ENCODE measurements around the gene BMAL2. TPM values are rescaled to one million over a fixed set of nuclear protein-coding genes. Genes with fewer than 3 reads are reported as not detected.

Gene BMAL2
- total and polyA plus RNA-seq, 5 donors from 2014 or later, result 0.21 to 3.0 (median 2.2) TPM

DNA sequence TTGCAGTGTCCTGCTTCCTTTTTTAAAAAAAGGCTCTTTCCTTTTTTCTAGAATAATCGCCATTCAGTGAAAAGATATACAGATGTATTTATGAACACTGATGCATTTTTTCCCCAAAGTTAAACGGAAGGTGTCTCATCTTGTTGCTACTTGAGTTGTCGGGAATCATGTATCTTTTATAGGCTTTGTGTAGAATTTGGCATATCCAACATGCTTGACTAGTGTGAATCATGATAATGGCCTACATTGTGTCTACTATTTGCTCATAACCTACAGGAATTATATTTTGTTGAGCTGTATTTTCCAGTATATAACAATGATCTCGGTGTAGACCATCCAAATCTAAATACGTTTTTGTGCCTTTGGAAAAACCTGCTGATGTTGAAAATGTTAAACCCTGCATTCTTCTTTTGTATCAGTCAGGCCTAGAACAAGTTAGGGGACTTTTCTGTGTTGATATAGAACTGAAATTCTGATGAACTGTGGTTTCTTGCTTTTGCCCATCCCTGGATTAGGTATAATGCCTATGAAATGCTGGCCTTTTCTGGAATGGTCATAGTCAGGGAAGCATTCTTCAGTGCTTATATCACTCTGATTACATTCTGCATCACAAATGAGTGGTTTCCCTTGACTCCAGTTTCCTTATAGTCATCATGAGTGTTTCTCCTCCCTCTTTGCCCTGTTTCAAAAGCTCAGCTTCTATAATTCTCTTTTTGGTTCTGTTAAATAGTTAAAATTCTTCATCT, 10.8 kb downstream of the BMAL2 start:
- Mint-ChIP-seq H3K4me1 (no peaks in the 10 kb centered on the region), H3K4me3 (no peak overlapping the region), H3K36me3 (no peaks in the 10 kb centered on the region), H3K27me3 (peaks cover under 1% of the 10 kb centered on the region), H3K9me3 (peaks cover 0 to 4% (median 0%) of the 10 kb centered on the region in 7 donors), H3K27ac (no peak overlapping the region)
- no peak for ATAC-seq (ENCODE audit: low read depth in 2 of 2)
- Histone ChIP-seq H3K4me3 (ENCODE audit: low read depth, low read length) (no peak overlapping the region), H3K4me1 (ENCODE audit: control insufficient read depth, insufficient read depth, low read length, poor library complexity, severe bottlenecking) (no peaks in the 10 kb centered on the region), H3K36me3 (ENCODE audit: control insufficient read depth, insufficient read depth, low read length) (no peaks in the 10 kb centered on the region), H3K27me3 (ENCODE audit: control insufficient read depth, insufficient read depth, low read length) (no peaks in the 10 kb centered on the region), H3K9me3 (ENCODE audit: control insufficient read depth in 2 of 2, low read length in 2 of 2) (no peaks in the 10 kb centered on the region), H3K27ac (ENCODE audit: insufficient read depth, low read length, poor library complexity, severe bottlenecking) (no peak overlapping the region)
- DNase-seq, result no peak

DNA sequence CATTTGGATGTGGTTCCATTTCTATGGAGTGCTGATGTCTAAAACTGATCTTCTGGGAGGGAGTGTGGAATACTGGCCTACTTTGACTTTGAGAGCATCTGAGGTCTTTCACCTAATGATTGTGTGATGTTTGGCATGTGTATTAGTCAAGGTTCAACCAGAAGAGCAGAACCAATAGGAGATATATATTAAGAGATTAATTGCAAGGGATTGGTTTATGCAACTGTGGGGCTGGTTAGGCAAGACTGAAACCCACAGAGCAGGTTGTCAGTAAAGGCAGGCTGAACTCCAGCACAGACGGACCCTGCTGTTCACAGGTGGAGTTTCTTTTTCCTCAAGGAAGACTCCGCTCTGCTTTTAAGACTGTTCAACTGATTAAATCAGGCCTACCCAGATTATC, 11.6 kb downstream of the BMAL2 start:
- Histone ChIP-seq H3K4me1 (ENCODE audit: control insufficient read depth, insufficient read depth, low read length, poor library complexity, severe bottlenecking) (no peaks in the 10 kb centered on the region), H3K36me3 (ENCODE audit: control insufficient read depth, insufficient read depth, low read length) (no peaks in the 10 kb centered on the region), H3K27ac (ENCODE audit: insufficient read depth, low read length, poor library complexity, severe bottlenecking) (no peak overlapping the region), H3K27me3 (ENCODE audit: control insufficient read depth, insufficient read depth, low read length) (no peaks in the 10 kb centered on the region), H3K4me3 (ENCODE audit: low read depth, low read length) (no peak overlapping the region), H3K9me3 (ENCODE audit: control insufficient read depth in 2 of 2, low read length in 2 of 2) (no peaks in the 10 kb centered on the region)
- no peaks in the 10 kb centered on the region for H3K36me3 Mint-ChIP-seq
- no peak for ATAC-seq (ENCODE audit: low read depth in 2 of 2)
- H3K4me1 Mint-ChIP-seq, result no peaks in the 10 kb centered on the region
- peaks cover 0 to 4% (median 0%) of the 10 kb centered on the region in 7 donors for H3K9me3 Mint-ChIP-seq
- DNase-seq, result no peak
- H3K27ac Mint-ChIP-seq, result no peak overlapping the region
- H3K27me3 Mint-ChIP-seq, result no peaks in the 10 kb centered on the region
- H3K4me3 Mint-ChIP-seq, result no peak overlapping the region

DNA sequence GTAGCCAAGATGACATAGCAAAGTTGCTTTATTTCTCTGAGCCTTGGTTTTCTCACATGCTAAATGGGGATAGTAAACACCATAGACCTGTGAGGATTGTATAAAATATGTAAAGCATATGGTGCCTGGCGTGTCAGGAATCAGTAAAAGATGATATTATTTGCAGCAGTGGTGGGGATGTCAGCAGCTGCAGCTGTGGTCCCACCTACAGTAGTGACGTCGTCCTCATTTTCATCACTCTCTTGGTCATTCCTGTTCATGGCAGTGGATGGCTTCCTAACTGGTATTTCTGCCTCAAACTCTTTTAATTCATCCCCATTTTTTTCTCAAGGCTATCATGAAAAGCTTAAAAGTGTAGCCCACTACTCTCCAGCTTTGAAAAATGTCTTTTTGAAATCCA, 12.1 kb downstream of the BMAL2 start:
- H3K9me3 Mint-ChIP-seq, result peaks cover 0 to 4% (median 0%) of the 10 kb centered on the region in 7 donors
- no peaks in the 10 kb centered on the region for H3K36me3 ChIP-seq (ENCODE audit: control insufficient read depth, insufficient read depth, low read length)
- H3K27ac Mint-ChIP-seq, result no peak overlapping the region
- DNase-seq, result no peak
- H3K27ac ChIP-seq (ENCODE audit: insufficient read depth, low read length, poor library complexity, severe bottlenecking), result no peak overlapping the region
- H3K4me3 Mint-ChIP-seq, result no peak overlapping the region
- H3K36me3 Mint-ChIP-seq, result no peaks in the 10 kb centered on the region
- H3K9me3 ChIP-seq (ENCODE audit: control insufficient read depth in 2 of 2, low read length in 2 of 2), result no peaks in the 10 kb centered on the region
- no peaks in the 10 kb centered on the region for H3K27me3 ChIP-seq (ENCODE audit: control insufficient read depth, insufficient read depth, low read length)
- H3K4me3 ChIP-seq (ENCODE audit: low read depth, low read length), result no peak overlapping the region
- H3K4me1 Mint-ChIP-seq, result no peaks in the 10 kb centered on the region
- ATAC-seq (ENCODE audit: low read depth in 2 of 2), result no peak
- H3K4me1 ChIP-seq (ENCODE audit: control insufficient read depth, insufficient read depth, low read length, poor library complexity, severe bottlenecking), result no peaks in the 10 kb centered on the region
- H3K27me3 Mint-ChIP-seq, result no peaks in the 10 kb centered on the region

DNA sequence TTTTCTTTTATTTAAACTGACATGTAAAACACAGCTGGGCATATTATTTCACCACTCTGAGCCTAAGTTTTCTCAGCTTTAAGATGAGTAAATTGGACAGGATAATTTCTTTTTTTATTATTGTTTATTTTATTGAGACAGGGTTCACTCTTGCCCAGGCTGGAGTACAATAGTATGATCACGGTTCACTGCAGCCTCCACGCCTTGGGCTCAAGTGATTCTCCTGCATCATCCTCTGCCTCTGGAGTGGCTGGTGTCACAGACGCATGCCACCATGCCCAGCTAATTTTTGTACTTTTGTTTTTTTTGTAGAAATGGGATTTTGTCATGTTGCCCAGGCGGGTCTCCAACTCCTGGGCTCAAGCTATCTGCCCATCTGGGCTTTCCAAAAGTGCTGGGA, 12.7 kb downstream of the BMAL2 start:
- Histone ChIP-seq H3K4me3 (ENCODE audit: low read depth, low read length) (no peak overlapping the region), H3K9me3 (ENCODE audit: control insufficient read depth in 2 of 2, low read length in 2 of 2) (no peaks in the 10 kb centered on the region), H3K36me3 (ENCODE audit: control insufficient read depth, insufficient read depth, low read length) (no peaks in the 10 kb centered on the region), H3K27me3 (ENCODE audit: control insufficient read depth, insufficient read depth, low read length) (no peaks in the 10 kb centered on the region), H3K4me1 (ENCODE audit: control insufficient read depth, insufficient read depth, low read length, poor library complexity, severe bottlenecking) (no peaks in the 10 kb centered on the region), H3K27ac (ENCODE audit: insufficient read depth, low read length, poor library complexity, severe bottlenecking) (no peak overlapping the region)
- Mint-ChIP-seq H3K36me3 (no peaks in the 10 kb centered on the region), H3K27ac (no peak overlapping the region), H3K9me3 (peaks cover 0 to 4% (median 0%) of the 10 kb centered on the region in 7 donors), H3K4me3 (no peak overlapping the region), H3K27me3 (no peaks in the 10 kb centered on the region), H3K4me1 (no peaks in the 10 kb centered on the region)
- no peak for DNase-seq
- ATAC-seq (ENCODE audit: low read depth in 2 of 2), result no peak

DNA sequence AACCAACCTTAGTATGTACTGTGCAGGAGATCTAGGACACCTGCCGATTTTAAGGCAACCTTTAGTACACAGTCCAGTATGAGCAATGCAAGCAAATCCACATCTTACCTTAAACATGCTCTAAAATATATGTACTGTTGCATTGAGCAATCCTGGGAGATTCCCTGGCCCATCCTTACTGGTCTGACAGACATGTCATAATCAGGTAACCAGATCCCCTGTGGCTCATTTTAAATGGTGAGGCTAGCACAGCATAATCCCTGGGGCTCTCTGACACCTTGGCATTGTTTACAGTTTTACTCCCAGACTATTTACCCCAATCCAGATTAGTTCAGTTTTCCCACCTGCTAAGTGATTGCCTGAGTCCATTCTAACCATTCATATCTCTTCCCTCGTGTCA, 15.1 kb downstream of the BMAL2 start:
- no peaks in the 10 kb centered on the region for H3K27me3 ChIP-seq (ENCODE audit: control insufficient read depth, insufficient read depth, low read length)
- H3K4me3 ChIP-seq (ENCODE audit: low read depth, low read length), result no peak overlapping the region
- Mint-ChIP-seq H3K27ac (no peak overlapping the region), H3K36me3 (no peaks in the 10 kb centered on the region), H3K4me3 (no peak overlapping the region), H3K27me3 (peaks cover 4% of the 10 kb centered on the region), H3K9me3 (peaks cover 0 to 4% (median 0%) of the 10 kb centered on the region in 7 donors), H3K4me1 (no peaks in the 10 kb centered on the region)
- no peaks in the 10 kb centered on the region for H3K9me3 ChIP-seq (ENCODE audit: control insufficient read depth in 2 of 2, low read length in 2 of 2)
- no peaks in the 10 kb centered on the region for H3K36me3 ChIP-seq (ENCODE audit: control insufficient read depth, insufficient read depth, low read length)
- DNase-seq, result no peak
- H3K4me1 ChIP-seq (ENCODE audit: control insufficient read depth, insufficient read depth, low read length, poor library complexity, severe bottlenecking), result no peaks in the 10 kb centered on the region
- no peak overlapping the region for H3K27ac ChIP-seq (ENCODE audit: insufficient read depth, low read length, poor library complexity, severe bottlenecking)
- no peak for ATAC-seq (ENCODE audit: low read depth in 2 of 2)

DNA sequence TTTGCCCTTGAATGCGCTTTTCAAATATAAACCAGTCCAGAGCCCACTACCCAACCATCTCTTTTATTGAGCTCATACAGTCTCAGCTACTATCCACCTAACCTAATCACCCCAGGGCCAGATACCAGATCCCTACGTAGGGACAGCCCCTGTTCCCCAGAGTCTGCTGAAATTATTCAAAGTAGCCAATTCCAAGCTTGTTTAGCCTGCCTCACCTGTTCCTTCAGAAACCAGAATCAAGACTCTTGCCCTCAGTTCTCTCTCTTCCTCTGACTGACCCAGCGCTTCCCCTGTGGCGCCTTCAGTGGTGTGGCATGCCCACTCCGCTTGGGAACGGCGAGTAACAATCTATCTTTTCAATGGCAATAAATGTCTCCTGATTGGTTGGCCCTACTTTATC, 18.8 kb downstream of the BMAL2 start:
- no peaks in the 10 kb centered on the region for H3K36me3 Mint-ChIP-seq
- H3K27me3 Mint-ChIP-seq, result peaks cover 17% of the 10 kb centered on the region
- no peaks in the 10 kb centered on the region for H3K4me1 Mint-ChIP-seq
- H3K36me3 ChIP-seq (ENCODE audit: control insufficient read depth, insufficient read depth, low read length), result no peaks in the 10 kb centered on the region
- DNase-seq (no peak), ATAC-seq (ENCODE audit: low read depth in 2 of 2) (no peak)
- H3K27me3 ChIP-seq (ENCODE audit: control insufficient read depth, insufficient read depth, low read length), result peaks cover 3% of the 10 kb centered on the region
- H3K4me3 ChIP-seq (ENCODE audit: low read depth, low read length), result no peak overlapping the region
- no peak overlapping the region for H3K27ac ChIP-seq (ENCODE audit: insufficient read depth, low read length, poor library complexity, severe bottlenecking)
- H3K27ac Mint-ChIP-seq, result no peak overlapping the region
- H3K4me1 ChIP-seq (ENCODE audit: control insufficient read depth, insufficient read depth, low read length, poor library complexity, severe bottlenecking), result no peaks in the 10 kb centered on the region
- H3K9me3 Mint-ChIP-seq, result no peaks in the 10 kb centered on the region
- H3K9me3 ChIP-seq (ENCODE audit: control insufficient read depth in 2 of 2, low read length in 2 of 2), result no peaks in the 10 kb centered on the region
- H3K4me3 Mint-ChIP-seq, result no peak overlapping the region

DNA sequence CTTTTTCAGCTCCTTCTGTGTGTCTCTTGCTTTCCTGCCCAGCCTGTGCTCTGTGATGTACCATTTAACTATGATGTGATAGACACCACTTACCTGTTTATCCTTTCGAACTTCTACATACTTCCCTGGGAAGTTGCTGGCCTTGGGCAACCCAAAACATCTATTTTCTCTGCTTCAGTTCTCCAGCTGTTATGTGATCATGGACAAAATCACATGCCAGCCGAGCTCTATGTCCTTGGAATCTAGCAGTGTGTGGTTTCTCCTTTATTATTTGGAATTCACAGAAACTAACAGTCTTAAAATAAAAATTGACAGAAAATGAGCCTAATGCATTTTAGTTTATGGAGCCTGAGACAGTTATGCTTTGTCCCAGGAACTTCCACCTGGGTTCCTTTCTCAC, 22.9 kb downstream of the BMAL2 start:
- Histone ChIP-seq H3K27ac (ENCODE audit: insufficient read depth, low read length, poor library complexity, severe bottlenecking) (no peak overlapping the region), H3K27me3 (ENCODE audit: control insufficient read depth, insufficient read depth, low read length) (peaks cover 6% of the 10 kb centered on the region), H3K36me3 (ENCODE audit: control insufficient read depth, insufficient read depth, low read length) (no peaks in the 10 kb centered on the region), H3K4me1 (ENCODE audit: control insufficient read depth, insufficient read depth, low read length, poor library complexity, severe bottlenecking) (no peaks in the 10 kb centered on the region), H3K9me3 (ENCODE audit: control insufficient read depth in 2 of 2, low read length in 2 of 2) (no peaks in the 10 kb centered on the region), H3K4me3 (ENCODE audit: low read depth, low read length) (no peak overlapping the region)
- Mint-ChIP-seq H3K4me3 (no peak overlapping the region), H3K27ac (no peak overlapping the region), H3K27me3 (peaks cover 31% of the 10 kb centered on the region), H3K4me1 (no peaks in the 10 kb centered on the region), H3K9me3 (peaks cover 0 to 2% (median 0%) of the 10 kb centered on the region in 7 donors), H3K36me3 (no peaks in the 10 kb centered on the region)
- no peak for DNase-seq
- no peak for ATAC-seq (ENCODE audit: low read depth in 2 of 2)

DNA sequence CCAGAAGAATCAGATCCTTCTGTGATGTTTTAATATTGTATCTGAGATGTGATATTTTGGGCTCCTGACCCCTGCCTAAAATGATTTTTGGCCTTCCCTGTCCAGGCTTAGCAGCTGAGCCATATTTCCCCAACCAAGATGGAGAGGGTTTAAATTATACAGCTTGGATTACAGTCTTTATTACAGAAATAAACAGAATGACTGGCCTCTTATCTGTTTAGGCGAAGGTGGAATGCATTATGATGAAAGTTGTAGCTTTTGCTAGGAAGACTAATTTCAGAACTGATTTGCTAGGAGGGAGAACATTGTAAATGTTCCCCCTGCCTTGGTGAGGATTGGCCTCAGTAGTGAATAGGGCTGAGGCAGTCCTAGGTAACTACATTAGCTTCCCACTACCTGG, 23.3 kb downstream of the BMAL2 start:
- Mint-ChIP-seq H3K9me3 (peaks cover 0 to 2% (median 0%) of the 10 kb centered on the region in 7 donors), H3K36me3 (no peaks in the 10 kb centered on the region), H3K4me3 (no peak overlapping the region), H3K27me3 (peaks cover 31% of the 10 kb centered on the region), H3K4me1 (no peaks in the 10 kb centered on the region), H3K27ac (no peak overlapping the region)
- H3K27ac ChIP-seq (ENCODE audit: insufficient read depth, low read length, poor library complexity, severe bottlenecking), result no peak overlapping the region
- H3K27me3 ChIP-seq (ENCODE audit: control insufficient read depth, insufficient read depth, low read length), result peaks cover 6% of the 10 kb centered on the region
- H3K4me3 ChIP-seq (ENCODE audit: low read depth, low read length), result no peak overlapping the region
- H3K9me3 ChIP-seq (ENCODE audit: control insufficient read depth in 2 of 2, low read length in 2 of 2), result no peaks in the 10 kb centered on the region
- no peaks in the 10 kb centered on the region for H3K4me1 ChIP-seq (ENCODE audit: control insufficient read depth, insufficient read depth, low read length, poor library complexity, severe bottlenecking)
- DNase-seq, result no peak
- no peak for ATAC-seq (ENCODE audit: low read depth in 2 of 2)
- H3K36me3 ChIP-seq (ENCODE audit: control insufficient read depth, insufficient read depth, low read length), result no peaks in the 10 kb centered on the region
